ENCODE measurements around the gene DNAH2. TPM values are rescaled to one million over a fixed set of nuclear protein-coding genes. Genes with fewer than 3 reads are reported as not detected.

Gene DNAH2
- total and polyA plus RNA-seq, 2 experiments from 2014 or later, result 0.38 TPM; not detected in 1

DNA sequence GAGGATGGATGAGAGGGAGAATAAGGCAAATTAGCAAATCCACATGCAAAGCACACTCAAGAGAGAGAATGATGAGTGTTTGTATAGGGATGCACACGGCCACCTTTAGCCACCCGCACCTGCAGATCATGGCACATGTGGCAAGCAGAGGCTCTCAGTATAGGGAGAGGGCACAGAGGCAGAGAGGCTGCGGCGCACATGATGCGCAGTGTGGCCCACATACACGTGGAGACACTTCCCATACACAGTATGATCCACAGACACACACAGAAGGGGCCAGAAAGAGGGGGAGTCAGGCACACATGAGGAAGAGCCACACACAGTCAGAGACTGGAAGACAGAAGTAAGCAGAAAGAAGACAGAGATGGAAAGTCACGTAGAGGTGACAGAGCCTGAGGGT lies 164.5 kb downstream of the DNAH2 start:
- H2AFZ ChIP-seq, result no peak overlapping the region
- H3K27me3 Mint-ChIP-seq (ENCODE audit: insufficient read depth, low read depth, poor library complexity), result peaks cover 2% of the 10 kb centered on the region
- H3K4me1 Mint-ChIP-seq, result peaks cover 3% of the 10 kb centered on the region; the same call in 1 of the 3 replicates
- TF ChIP-seq EZH2phosphoT487 (IDR thresholded peaks at IDR 0.05; ENCODE audit: unreplicated experiment), result no peak
- TF ChIP-seq NANOG (IDR thresholded peaks at IDR 0.05; ENCODE audit: borderline replicate concordance), result no peak
- TF ChIP-seq, protein P1, sequence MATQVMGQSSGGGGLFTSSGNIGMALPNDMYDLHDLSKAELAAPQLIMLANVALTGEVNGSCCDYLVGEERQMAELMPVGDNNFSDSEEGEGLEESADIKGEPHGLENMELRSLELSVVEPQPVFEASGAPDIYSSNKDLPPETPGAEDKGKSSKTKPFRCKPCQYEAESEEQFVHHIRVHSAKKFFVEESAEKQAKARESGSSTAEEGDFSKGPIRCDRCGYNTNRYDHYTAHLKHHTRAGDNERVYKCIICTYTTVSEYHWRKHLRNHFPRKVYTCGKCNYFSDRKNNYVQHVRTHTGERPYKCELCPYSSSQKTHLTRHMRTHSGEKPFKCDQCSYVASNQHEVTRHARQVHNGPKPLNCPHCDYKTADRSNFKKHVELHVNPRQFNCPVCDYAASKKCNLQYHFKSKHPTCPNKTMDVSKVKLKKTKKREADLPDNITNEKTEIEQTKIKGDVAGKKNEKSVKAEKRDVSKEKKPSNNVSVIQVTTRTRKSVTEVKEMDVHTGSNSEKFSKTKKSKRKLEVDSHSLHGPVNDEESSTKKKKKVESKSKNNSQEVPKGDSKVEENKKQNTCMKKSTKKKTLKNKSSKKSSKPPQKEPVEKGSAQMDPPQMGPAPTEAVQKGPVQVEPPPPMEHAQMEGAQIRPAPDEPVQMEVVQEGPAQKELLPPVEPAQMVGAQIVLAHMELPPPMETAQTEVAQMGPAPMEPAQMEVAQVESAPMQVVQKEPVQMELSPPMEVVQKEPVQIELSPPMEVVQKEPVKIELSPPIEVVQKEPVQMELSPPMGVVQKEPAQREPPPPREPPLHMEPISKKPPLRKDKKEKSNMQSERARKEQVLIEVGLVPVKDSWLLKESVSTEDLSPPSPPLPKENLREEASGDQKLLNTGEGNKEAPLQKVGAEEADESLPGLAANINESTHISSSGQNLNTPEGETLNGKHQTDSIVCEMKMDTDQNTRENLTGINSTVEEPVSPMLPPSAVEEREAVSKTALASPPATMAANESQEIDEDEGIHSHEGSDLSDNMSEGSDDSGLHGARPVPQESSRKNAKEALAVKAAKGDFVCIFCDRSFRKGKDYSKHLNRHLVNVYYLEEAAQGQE (IDR thresholded peaks at IDR 0.05; ENCODE audit: unreplicated experiment), result no peak
- TF ChIP-seq POLR2AphosphoS5 (IDR thresholded peaks at IDR 0.05; ENCODE audit: low read depth), result no peak
- TF ChIP-seq, protein P2, sequence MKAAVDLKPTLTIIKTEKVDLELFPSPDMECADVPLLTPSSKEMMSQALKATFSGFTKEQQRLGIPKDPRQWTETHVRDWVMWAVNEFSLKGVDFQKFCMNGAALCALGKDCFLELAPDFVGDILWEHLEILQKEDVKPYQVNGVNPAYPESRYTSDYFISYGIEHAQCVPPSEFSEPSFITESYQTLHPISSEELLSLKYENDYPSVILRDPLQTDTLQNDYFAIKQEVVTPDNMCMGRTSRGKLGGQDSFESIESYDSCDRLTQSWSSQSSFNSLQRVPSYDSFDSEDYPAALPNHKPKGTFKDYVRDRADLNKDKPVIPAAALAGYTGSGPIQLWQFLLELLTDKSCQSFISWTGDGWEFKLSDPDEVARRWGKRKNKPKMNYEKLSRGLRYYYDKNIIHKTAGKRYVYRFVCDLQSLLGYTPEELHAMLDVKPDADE (IDR thresholded peaks at IDR 0.05), result no peak
- TF ChIP-seq JUNB (IDR thresholded peaks at IDR 0.05; ENCODE audit: unreplicated experiment), result no peak
- TF ChIP-seq, protein P3, sequence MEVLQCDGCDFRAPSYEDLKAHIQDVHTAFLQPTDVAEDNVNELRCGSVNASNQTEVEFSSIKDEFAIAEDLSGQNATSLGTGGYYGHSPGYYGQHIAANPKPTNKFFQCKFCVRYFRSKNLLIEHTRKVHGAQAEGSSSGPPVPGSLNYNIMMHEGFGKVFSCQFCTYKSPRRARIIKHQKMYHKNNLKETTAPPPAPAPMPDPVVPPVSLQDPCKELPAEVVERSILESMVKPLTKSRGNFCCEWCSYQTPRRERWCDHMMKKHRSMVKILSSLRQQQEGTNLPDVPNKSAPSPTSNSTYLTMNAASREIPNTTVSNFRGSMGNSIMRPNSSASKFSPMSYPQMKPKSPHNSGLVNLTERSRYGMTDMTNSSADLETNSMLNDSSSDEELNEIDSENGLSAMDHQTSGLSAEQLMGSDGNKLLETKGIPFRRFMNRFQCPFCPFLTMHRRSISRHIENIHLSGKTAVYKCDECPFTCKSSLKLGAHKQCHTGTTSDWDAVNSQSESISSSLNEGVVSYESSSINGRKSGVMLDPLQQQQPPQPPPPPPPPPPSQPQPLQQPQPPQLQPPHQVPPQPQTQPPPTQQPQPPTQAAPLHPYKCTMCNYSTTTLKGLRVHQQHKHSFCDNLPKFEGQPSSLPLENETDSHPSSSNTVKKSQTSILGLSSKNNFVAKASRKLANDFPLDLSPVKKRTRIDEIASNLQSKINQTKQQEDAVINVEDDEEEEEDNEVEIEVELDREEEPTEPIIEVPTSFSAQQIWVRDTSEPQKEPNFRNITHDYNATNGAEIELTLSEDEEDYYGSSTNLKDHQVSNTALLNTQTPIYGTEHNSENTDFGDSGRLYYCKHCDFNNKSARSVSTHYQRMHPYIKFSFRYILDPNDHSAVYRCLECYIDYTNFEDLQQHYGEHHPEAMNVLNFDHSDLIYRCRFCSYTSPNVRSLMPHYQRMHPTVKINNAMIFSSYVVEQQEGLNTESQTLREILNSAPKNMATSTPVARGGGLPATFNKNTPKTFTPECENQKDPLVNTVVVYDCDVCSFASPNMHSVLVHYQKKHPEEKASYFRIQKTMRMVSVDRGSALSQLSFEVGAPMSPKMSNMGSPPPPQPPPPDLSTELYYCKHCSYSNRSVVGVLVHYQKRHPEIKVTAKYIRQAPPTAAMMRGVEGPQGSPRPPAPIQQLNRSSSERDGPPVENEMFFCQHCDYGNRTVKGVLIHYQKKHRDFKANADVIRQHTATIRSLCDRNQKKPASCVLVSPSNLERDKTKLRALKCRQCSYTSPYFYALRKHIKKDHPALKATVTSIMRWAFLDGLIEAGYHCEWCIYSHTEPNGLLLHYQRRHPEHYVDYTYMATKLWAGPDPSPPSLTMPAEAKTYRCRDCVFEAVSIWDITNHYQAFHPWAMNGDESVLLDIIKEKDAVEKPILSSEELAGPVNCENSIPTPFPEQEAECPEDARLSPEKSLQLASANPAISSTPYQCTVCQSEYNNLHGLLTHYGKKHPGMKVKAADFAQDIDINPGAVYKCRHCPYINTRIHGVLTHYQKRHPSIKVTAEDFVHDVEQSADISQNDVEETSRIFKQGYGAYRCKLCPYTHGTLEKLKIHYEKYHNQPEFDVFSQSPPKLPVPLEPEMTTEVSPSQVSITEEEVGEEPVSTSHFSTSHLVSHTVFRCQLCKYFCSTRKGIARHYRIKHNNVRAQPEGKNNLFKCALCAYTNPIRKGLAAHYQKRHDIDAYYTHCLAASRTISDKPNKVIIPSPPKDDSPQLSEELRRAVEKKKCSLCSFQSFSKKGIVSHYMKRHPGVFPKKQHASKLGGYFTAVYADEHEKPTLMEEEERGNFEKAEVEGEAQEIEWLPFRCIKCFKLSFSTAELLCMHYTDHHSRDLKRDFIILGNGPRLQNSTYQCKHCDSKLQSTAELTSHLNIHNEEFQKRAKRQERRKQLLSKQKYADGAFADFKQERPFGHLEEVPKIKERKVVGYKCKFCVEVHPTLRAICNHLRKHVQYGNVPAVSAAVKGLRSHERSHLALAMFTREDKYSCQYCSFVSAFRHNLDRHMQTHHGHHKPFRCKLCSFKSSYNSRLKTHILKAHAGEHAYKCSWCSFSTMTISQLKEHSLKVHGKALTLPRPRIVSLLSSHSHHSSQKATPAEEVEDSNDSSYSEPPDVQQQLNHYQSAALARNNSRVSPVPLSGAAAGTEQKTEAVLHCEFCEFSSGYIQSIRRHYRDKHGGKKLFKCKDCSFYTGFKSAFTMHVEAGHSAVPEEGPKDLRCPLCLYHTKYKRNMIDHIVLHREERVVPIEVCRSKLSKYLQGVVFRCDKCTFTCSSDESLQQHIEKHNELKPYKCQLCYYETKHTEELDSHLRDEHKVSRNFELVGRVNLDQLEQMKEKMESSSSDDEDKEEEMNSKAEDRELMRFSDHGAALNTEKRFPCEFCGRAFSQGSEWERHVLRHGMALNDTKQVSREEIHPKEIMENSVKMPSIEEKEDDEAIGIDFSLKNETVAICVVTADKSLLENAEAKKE (CRISPR knock-in tag; IDR thresholded peaks at IDR 0.05), result no peak
- TF ChIP-seq EZH2 (IDR thresholded peaks at IDR 0.05; ENCODE audit: low read depth, unreplicated experiment), result no peak
- no peak for TF ChIP-seq ZNF114 (CRISPR knock-in tag; IDR thresholded peaks at IDR 0.05)
- no peak for TF ChIP-seq STAT1 (IDR thresholded peaks at IDR 0.05; ENCODE audit: unreplicated experiment)
- TF ChIP-seq CREB1 (CRISPR knock-in tag; IDR thresholded peaks at IDR 0.05; ENCODE audit: low read depth), result no peak
- H3K9me3 Mint-ChIP-seq, result no peaks in the 10 kb centered on the region; the same call in 2 of the 3 replicates
- no peak overlapping the region for H3K4me3 Mint-ChIP-seq
- peaks cover 8% of the 10 kb centered on the region for H3F3A ChIP-seq (replicated peaks; ENCODE audit: low read depth)
- H3K27me3 ChIP-seq (ENCODE audit: insufficient read depth), result peaks cover 57% of the 10 kb centered on the region
- H3K4me2 ChIP-seq, result no peak overlapping the region
- no peak for ATAC-seq
- peaks cover 26% of the 10 kb centered on the region for H3K4me1 ChIP-seq (ENCODE audit: insufficient read depth)
- no peak overlapping the region for H3K27ac Mint-ChIP-seq
- H3K4me3 ChIP-seq, result no peak overlapping the region
- no peak for DNase-seq (ENCODE audit: low spot score)
- H3K36me3 ChIP-seq (ENCODE audit: insufficient read depth), result no peaks in the 10 kb centered on the region
- no peaks in the 10 kb centered on the region for H3K79me2 ChIP-seq (replicated peaks; ENCODE audit: insufficient read depth)
- H4K20me1 ChIP-seq (replicated peaks; ENCODE audit: insufficient read depth), result no peaks in the 10 kb centered on the region
- H3K9me2 ChIP-seq (ENCODE audit: insufficient read depth), result no peaks in the 10 kb centered on the region
- no peaks in the 10 kb centered on the region; the same call in 2 of the 3 replicates for H3K36me3 Mint-ChIP-seq (ENCODE audit: low read depth)
- no peak overlapping the region for H3K27ac ChIP-seq (ENCODE audit: low read depth)

Measured in GM23338 (cell line).